ENCODE results near the gene NYAP1. TPM values are rescaled to one million over a fixed set of nuclear protein-coding genes. Genes with fewer than 3 reads are reported as not detected.

The NYAP1 gene
- total and polyA plus RNA-seq, 2 of the 8 experiments (the other 6 are each of a cell fraction or from before 2014, with no cell fraction given) = 1.9 to 4.6 TPM

DNA sequence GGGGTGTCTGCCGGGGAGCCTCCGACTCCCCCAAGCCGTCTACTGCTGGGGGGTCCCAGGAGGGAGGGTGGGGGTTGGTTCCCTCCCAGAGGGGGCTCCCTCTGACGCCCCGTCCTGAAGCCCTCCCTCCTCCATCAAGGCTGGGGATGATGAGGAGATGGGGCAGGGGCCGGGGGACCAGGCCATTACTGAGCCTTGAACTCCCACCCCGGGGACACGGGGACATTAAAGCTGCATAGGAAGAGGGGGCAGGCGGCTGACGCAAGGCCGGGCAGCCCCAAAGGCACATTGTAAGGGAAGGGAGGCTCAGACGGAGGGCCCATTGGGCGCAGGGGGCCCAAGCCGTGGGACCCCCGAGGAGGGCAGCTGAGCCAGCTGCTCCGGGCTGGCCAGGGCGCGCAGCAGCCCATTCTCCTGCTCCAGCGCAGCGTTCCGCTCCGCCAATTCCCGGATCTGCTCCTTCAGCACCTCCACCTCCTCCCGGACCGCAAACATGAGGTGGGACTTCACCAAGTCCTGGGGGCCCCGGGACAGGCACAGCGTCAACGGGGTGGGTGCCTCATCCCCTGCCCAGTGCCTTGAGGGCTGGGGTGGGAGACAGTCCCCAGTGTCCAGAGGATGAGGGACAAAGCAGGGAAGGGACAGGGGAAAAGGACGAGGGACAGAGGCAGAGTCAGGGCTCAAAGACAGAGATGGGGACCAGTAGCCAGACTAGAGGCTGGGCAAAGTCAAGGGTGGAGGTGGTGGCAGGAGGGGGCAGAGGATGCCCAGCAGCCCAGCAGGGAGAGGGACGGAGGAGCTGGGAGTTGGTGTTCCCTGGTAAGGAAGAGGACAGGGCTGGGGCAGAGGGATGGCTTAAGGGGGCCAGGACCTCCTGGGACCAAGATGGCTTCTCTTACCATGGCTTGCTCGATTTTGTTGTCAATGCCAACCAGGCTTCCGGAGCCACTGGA is 16.8 kb upstream of the NYAP1 start (continued):
- TF ChIP-seq, protein P1, sequence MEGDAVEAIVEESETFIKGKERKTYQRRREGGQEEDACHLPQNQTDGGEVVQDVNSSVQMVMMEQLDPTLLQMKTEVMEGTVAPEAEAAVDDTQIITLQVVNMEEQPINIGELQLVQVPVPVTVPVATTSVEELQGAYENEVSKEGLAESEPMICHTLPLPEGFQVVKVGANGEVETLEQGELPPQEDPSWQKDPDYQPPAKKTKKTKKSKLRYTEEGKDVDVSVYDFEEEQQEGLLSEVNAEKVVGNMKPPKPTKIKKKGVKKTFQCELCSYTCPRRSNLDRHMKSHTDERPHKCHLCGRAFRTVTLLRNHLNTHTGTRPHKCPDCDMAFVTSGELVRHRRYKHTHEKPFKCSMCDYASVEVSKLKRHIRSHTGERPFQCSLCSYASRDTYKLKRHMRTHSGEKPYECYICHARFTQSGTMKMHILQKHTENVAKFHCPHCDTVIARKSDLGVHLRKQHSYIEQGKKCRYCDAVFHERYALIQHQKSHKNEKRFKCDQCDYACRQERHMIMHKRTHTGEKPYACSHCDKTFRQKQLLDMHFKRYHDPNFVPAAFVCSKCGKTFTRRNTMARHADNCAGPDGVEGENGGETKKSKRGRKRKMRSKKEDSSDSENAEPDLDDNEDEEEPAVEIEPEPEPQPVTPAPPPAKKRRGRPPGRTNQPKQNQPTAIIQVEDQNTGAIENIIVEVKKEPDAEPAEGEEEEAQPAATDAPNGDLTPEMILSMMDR (IDR thresholded peaks at IDR 0.05; ENCODE audit: control extremely low read depth in 1 of 3, insufficient read depth in 1 of 3, low read depth in 1 of 3, low read length in 3 of 3) = no peak
- no peak for TF ChIP-seq FOSL1 (IDR thresholded peaks at IDR 0.05; ENCODE audit: insufficient read depth, low read depth, low read length)

All from H1 (cell line).